T-cell (primary cell): ENCODE data around the gene PPM1M. TPM values are rescaled to one million over a fixed set of nuclear protein-coding genes. Genes with fewer than 3 reads are reported as not detected.
A peak's percentile ranks its signal among the peaks of the same experiment; 100 is the strongest.

Experiments
- ATAC-seq, 4 experiments: fragments of 200-7000 bp in 3 of 4; fragments of 150-1000 bp in 1 of 4; cut with Tn5 transposase; replicated peaks in 1 of 4; 1 replicate in 3 of 4; 2 replicates in 1 of 4; pipeline ENCODE4 v1.10.0; 2021; ENCODE audit warnings: moderate library complexity in 3 of 4, mild to moderate bottlenecking in 2 of 4, moderate number of reproducible peaks in 1 of 4
- CTCF ChIA-PET, 2 donors: fragments of 300-600 bp; sonication (Branson Sonifier 250); formaldehyde crosslinking; loops; one replicate each; lab custom pipeline; 2022; ENCODE audit warnings: antibody characterized with exemption in 2 of 2; lab: Charles Lee
- POLR2A ChIA-PET, 2 donors: fragments of 300-600 bp; sonication (Branson Sonifier 250); formaldehyde crosslinking; loops; one replicate each; lab custom pipeline; 2022; ENCODE audit warnings: antibody characterized with exemption in 2 of 2; lab: Charles Lee
- DNase-seq, 35 experiments: peaks; one replicate each; pipeline versions ENCODE4 v3.0.0 to v3.0.0-alpha.2; 2013 to 2023
- H3K27ac ChIP-seq: one replicate; pipeline ENCODE4 v1.5.1; 2013; ENCODE audit warnings: low read length
- H3K27me3 ChIP-seq, 2 experiments: replicated peaks in 1 of 2; 1 replicate in 1 of 2; 2 replicates in 1 of 2; pipeline versions ENCODE4 v1.6.1 to v1.7.0; 2013; ENCODE audit warnings: low read length in 1 of 2, mixed read lengths in 1 of 2; ENCODE audit not compliant: control insufficient read depth in 2 of 2, insufficient read depth in 2 of 2; ENCODE audit errors: extremely low read depth in 1 of 2
- H3K36me3 ChIP-seq, 2 donors: 1 replicate in 1 of 2; 2 replicates in 1 of 2; pipeline versions ENCODE4 v1.6.1 to v1.7.0; 2013; ENCODE audit warnings: low read length in 1 of 2; ENCODE audit not compliant: control insufficient read depth in 2 of 2, insufficient read depth in 1 of 2; ENCODE audit errors: extremely low read depth in 1 of 2
- H3K4me1 ChIP-seq, 2 experiments: 1 replicate in 1 of 2; 2 replicates in 1 of 2; pipeline versions ENCODE4 v1.6.1 to v1.7.0; 2013; ENCODE audit warnings: low read length in 2 of 2, mixed read lengths in 1 of 2; ENCODE audit not compliant: insufficient read depth in 2 of 2, control insufficient read depth in 1 of 2; ENCODE audit errors: extremely low read depth in 1 of 2
- H3K4me3 ChIP-seq, 2 donors: 1 replicate in 1 of 2; 2 replicates in 1 of 2; pipeline versions ENCODE4 v1.5.1 to v1.7.0; 2013; ENCODE audit warnings: mild to moderate bottlenecking in 2 of 2, low read length in 1 of 2, moderate library complexity in 1 of 2; ENCODE audit not compliant: control insufficient read depth in 1 of 2; ENCODE audit errors: extremely low read depth in 1 of 2
- H3K9me3 ChIP-seq: 2 replicates; pipeline ENCODE4 v1.7.0; 2013
- H3K27ac Mint-ChIP-seq, 2 donors: one replicate each; pipeline ENCODE4 v1.8.0; 2020 to 2021; ENCODE audit warnings: mild to moderate bottlenecking in 2 of 2, mixed read lengths in 2 of 2
- H3K27me3 Mint-ChIP-seq, 2 donors: one replicate each; pipeline ENCODE4 v1.8.0; 2021 to 2022; ENCODE audit warnings: mixed read lengths in 2 of 2
- H3K36me3 Mint-ChIP-seq: one replicate; pipeline ENCODE4 v1.8.0; 2021; ENCODE audit warnings: mixed read lengths
- H3K4me1 Mint-ChIP-seq, 3 donors: one replicate each; pipeline ENCODE4 v1.8.0; 2020 to 2022; ENCODE audit warnings: mixed read lengths in 3 of 3, mild to moderate bottlenecking in 1 of 3
- H3K4me3 Mint-ChIP-seq, 3 donors: one replicate each; pipeline ENCODE4 v1.8.0; 2020 to 2022; ENCODE audit warnings: mild to moderate bottlenecking in 3 of 3, mixed read lengths in 3 of 3, moderate library complexity in 3 of 3
- H3K9me3 Mint-ChIP-seq, 3 donors: one replicate each; pipeline ENCODE4 v1.8.0; 2020 to 2022; ENCODE audit warnings: mixed read lengths in 3 of 3
- whole genome bisulfite sequencing: methylation state at CpG from one replicate; pipeline ENCODE4 v1.1.5; 2013; ENCODE audit warnings: missing lambda C conversion rate; ENCODE audit not compliant: insufficient coverage; 5-methylcytosine and 5-hydroxymethylcytosine counted together
- total RNA-seq, 35 experiments: library from RNA in 6 of 35; stranded (reverse) in 6 of 35; fragments of 120-200 nt in 1 of 35; gene quantifications; one replicate each; pipeline versions ENCODE4 v1.2.1 to v1.2.4 and lab custom pipeline; 2013 to 2026

PPM1M gene
- total RNA-seq, 5 donors from 2014 or later (not counting 1 experiment from before 2014, with no cell fraction given): 63.4 to 78.1 (median 73.4) TPM

GRCh38 chr3:52290596-52291507, 45.3 kb downstream of the PPM1M start:
- POLR2A ChIA-PET: no interaction called here
- Histone ChIP-seq H3K4me3 (no peak overlapping the region), H3K9me3 (no peaks in the 10 kb centered on the region), H3K4me1 (peaks cover 10 to 57% of the 10 kb centered on the region in 2 experiments), H3K27me3 (no peaks in the 10 kb centered on the region), H3K27ac (no peak overlapping the region), H3K36me3 (peaks cover 16 to 47% of the 10 kb centered on the region in 2 donors)
- DNase-seq (no peak), ATAC-seq (no peak)
- no peaks in the 10 kb centered on the region for H3K9me3 Mint-ChIP-seq
- H3K36me3 Mint-ChIP-seq: peaks cover 18% of the 10 kb centered on the region
- 95% methylated on average over 20 of the region's 23 CpGs for WGBS
- no peaks in the 10 kb centered on the region for H3K27me3 Mint-ChIP-seq
- CTCF ChIA-PET: interaction anchor here (0.8 to 1.8 kb wide), 3 partner anchors 48 to 60 kb away, joined by 3 to 9 read pairs (median 6); no protein-coding TSS in a partner anchor
- H3K4me1 Mint-ChIP-seq: peaks cover 31 to 33% (median 31%) of the 10 kb centered on the region in 3 donors
- H3K27ac Mint-ChIP-seq: peak overlapping the region in 1 of 2 donors; percentile 34
- no peak overlapping the region for H3K4me3 Mint-ChIP-seq

- ChIA-PET CTCF (interaction anchor here (1.3 to 1.8 kb wide), 2 partner anchors 48 kb away, joined by 6 to 9 read pairs; no protein-coding TSS in a partner anchor), POLR2A (no interaction called here)
- no peak overlapping the region for H3K27ac ChIP-seq
- peak in 23 of 35 experiments; percentile 28 to 62 (median 42) for DNase-seq
- H3K4me3 ChIP-seq: no peak overlapping the region
- Mint-ChIP-seq H3K27ac (peak overlapping the region in 1 of 2 donors; percentile 34), H3K4me3 (no peak overlapping the region), H3K27me3 (no peaks in the 10 kb centered on the region), H3K4me1 (peaks cover 31 to 35% (median 31%) of the 10 kb centered on the region in 3 donors), H3K36me3 (peaks cover 22% of the 10 kb centered on the region), H3K9me3 (no peaks in the 10 kb centered on the region)
- no peaks in the 10 kb centered on the region for H3K9me3 ChIP-seq
- H3K36me3 ChIP-seq: peaks cover 16 to 47% of the 10 kb centered on the region in 2 donors
- no peaks in the 10 kb centered on the region for H3K27me3 ChIP-seq
- no peak for ATAC-seq
- H3K4me1 ChIP-seq: peaks cover 9 to 50% of the 10 kb centered on the region in 2 experiments
- WGBS: 84% methylated on average over 5 of the region's 7 CpGs
Measured at GRCh38 chr3:52291508-52292181, 46.1 kb downstream of the PPM1M start.

GRCh38 chr3:52292247-52293065, 46.9 kb downstream of the PPM1M start:
- peaks cover 18 to 47% of the 10 kb centered on the region in 2 donors for H3K36me3 ChIP-seq
- no peak overlapping the region for H3K27ac ChIP-seq
- H3K27me3 ChIP-seq: no peaks in the 10 kb centered on the region
- ATAC-seq (no peak), DNase-seq (no peak)
- ChIA-PET CTCF (interaction anchor here (1.3 to 1.8 kb wide), 2 partner anchors 47 kb away, joined by 6 to 9 read pairs; no protein-coding TSS in a partner anchor), POLR2A (no interaction called here)
- H3K4me3 Mint-ChIP-seq: no peak overlapping the region
- peaks cover 24% of the 10 kb centered on the region for H3K36me3 Mint-ChIP-seq
- no peaks in the 10 kb centered on the region for H3K9me3 ChIP-seq
- H3K4me1 Mint-ChIP-seq: peaks cover 25 to 33% (median 27%) of the 10 kb centered on the region in 3 donors
- no peaks in the 10 kb centered on the region for H3K9me3 Mint-ChIP-seq
- no peaks in the 10 kb centered on the region for H3K27me3 Mint-ChIP-seq
- no peak overlapping the region for H3K27ac Mint-ChIP-seq
- 97% methylated on average over 20 of the region's 20 CpGs for WGBS
- H3K4me3 ChIP-seq: no peak overlapping the region
- peaks cover 6 to 45% of the 10 kb centered on the region in 2 experiments for H3K4me1 ChIP-seq

- H3K4me3 ChIP-seq: no peak overlapping the region
Measured at GRCh38 chr3:52293491-52294319, 48.1 kb downstream of the PPM1M start.

DNA sequence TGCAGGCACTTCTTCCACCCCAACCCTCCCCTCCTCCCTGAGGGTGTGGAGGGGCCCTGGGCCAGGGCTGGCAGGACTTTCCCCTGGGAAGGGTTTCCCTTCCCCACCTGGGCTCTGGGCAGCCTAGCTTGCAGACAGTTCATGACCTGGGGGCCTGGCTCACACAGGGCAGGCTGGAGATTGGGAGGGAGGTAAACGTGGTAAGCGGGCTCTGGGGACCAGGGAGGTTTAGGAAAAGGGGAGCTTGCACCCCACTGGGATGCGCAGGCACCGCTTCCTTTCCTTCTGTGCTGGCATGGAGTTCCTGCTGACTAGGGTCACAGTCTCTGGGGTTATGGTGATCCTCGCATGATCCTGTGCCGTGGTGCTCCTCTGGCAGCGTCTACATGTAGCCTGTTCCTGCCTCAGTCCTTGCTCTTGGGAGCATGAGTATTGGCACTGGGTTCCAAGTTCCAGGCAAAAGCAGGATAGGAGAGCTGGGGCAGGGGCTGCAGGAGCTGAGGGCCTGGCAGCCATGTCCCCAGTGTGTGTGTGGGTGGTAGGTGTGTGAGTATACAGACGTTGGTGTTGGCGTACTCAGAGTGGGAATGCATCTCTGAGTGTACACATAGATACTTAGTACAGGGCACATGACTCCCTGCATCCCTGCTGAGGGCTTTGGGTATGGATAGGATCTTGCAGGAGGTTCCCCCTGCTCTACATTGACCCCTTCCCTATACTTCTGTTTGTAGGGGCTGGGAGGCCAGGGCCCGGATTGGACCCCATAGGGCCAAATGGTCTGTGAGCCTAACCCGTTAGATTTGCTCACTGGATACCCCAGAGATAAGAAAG, 49.0 kb downstream of the PPM1M start:
- 85% methylated on average over 10 of the region's 11 CpGs for WGBS
- Histone ChIP-seq H3K9me3 (no peaks in the 10 kb centered on the region), H3K36me3 (peaks cover 18 to 47% of the 10 kb centered on the region in 2 donors), H3K4me3 (no peak overlapping the region), H3K4me1 (peaks cover 0 to 43% of the 10 kb centered on the region in 2 experiments), H3K27me3 (no peaks in the 10 kb centered on the region), H3K27ac (no peak overlapping the region)
- CTCF ChIA-PET: no interaction called here
- no peak overlapping the region for H3K27ac Mint-ChIP-seq
- no peaks in the 10 kb centered on the region for H3K9me3 Mint-ChIP-seq
- peaks cover 24% of the 10 kb centered on the region for H3K36me3 Mint-ChIP-seq
- no peaks in the 10 kb centered on the region for H3K27me3 Mint-ChIP-seq
- H3K4me1 Mint-ChIP-seq: peaks cover 12 to 33% (median 13%) of the 10 kb centered on the region in 3 donors
- POLR2A ChIA-PET: interaction anchor here in 1 of 2 donors (0.6 kb wide), 1 partner anchor 137 kb away, joined by 3 read pairs; no protein-coding TSS in a partner anchor
- H3K4me3 Mint-ChIP-seq: no peak overlapping the region
- ATAC-seq (no peak), DNase-seq (no peak)

More at GRCh38 chr3:52293491-52294319, 48.1 kb downstream of the PPM1M start:
- H3K36me3 Mint-ChIP-seq: peaks cover 24% of the 10 kb centered on the region
- H3K9me3 Mint-ChIP-seq: no peaks in the 10 kb centered on the region
- no peak overlapping the region for H3K4me3 Mint-ChIP-seq
- ChIA-PET CTCF (no interaction called here), POLR2A (no interaction called here)
- DNase-seq (no peak), ATAC-seq (no peak)
- 94% methylated on average over 6 of the region's 17 CpGs for WGBS
- Histone ChIP-seq H3K36me3 (peaks cover 18 to 47% of the 10 kb centered on the region in 2 donors), H3K27ac (no peak overlapping the region), H3K9me3 (no peaks in the 10 kb centered on the region), H3K27me3 (no peaks in the 10 kb centered on the region), H3K4me1 (peaks cover 4 to 49% of the 10 kb centered on the region in 2 experiments)
- H3K27me3 Mint-ChIP-seq: no peaks in the 10 kb centered on the region
- H3K27ac Mint-ChIP-seq: no peak overlapping the region
- peaks cover 19 to 36% (median 22%) of the 10 kb centered on the region in 3 donors for H3K4me1 Mint-ChIP-seq
